ENCODE data around the gene SREK1. TPM values are rescaled to one million over a fixed set of nuclear protein-coding genes. Genes with fewer than 3 reads are reported as not detected.

Gene SREK1
- total RNA-seq, 1 experiment from 2014 or later, result 59.6 TPM

- H3K9ac ChIP-seq (ENCODE audit: extremely low read depth, insufficient read length, low read length), result no peak overlapping the region
- no peak overlapping the region for H3K4ac ChIP-seq (ENCODE audit: low read depth, low read length)
- no peak overlapping the region for H3K18ac ChIP-seq (ENCODE audit: insufficient read length, low read depth, low read length)
- H4K91ac ChIP-seq (ENCODE audit: insufficient read length, low read depth, low read length), result no peak overlapping the region
- no peaks in the 10 kb centered on the region for H3K4me1 Mint-ChIP-seq
- H3T11ph ChIP-seq (ENCODE audit: low read length), result no peak overlapping the region
- H2AK5ac ChIP-seq (ENCODE audit: insufficient read length, low read length), result no peak overlapping the region
- no peak overlapping the region for H3K14ac ChIP-seq (ENCODE audit: insufficient read depth, low read length)
- no peak overlapping the region for H3K23ac ChIP-seq (ENCODE audit: insufficient read length, low read depth, low read length)
- no peak overlapping the region for H2BK5ac ChIP-seq (ENCODE audit: insufficient read length, low read length)
- no peaks in the 10 kb centered on the region for H3K4me1 ChIP-seq (ENCODE audit: insufficient read depth, low read length)
- no peak overlapping the region for H3K4me3 Mint-ChIP-seq
- H3K9me3 Mint-ChIP-seq, result no peaks in the 10 kb centered on the region
- no peaks in the 10 kb centered on the region for H3K79me1 ChIP-seq (ENCODE audit: insufficient read depth, low read depth, low read length, poor library complexity, severe bottlenecking)
- no peaks in the 10 kb centered on the region for H4K20me1 ChIP-seq (ENCODE audit: control insufficient read depth, insufficient read depth, insufficient read length)
- H3K27ac Mint-ChIP-seq, result no peak overlapping the region
- H4K8ac ChIP-seq (replicated peaks; ENCODE audit: insufficient read length, low read depth, low read length), result no peak overlapping the region
- H3K9me3 ChIP-seq (ENCODE audit: control insufficient read depth, low read depth, low read length), result no peaks in the 10 kb centered on the region
- H2BK120ac ChIP-seq (ENCODE audit: low read depth, low read length, poor library complexity, severe bottlenecking), result no peak overlapping the region
- H2AFZ ChIP-seq (ENCODE audit: low read length), result no peak overlapping the region
- H3K56ac ChIP-seq (ENCODE audit: insufficient read length, low read depth, low read length), result no peak overlapping the region
- H3K27ac ChIP-seq (ENCODE audit: insufficient read length, low read depth, low read length), result no peak overlapping the region
- H3K79me2 ChIP-seq (ENCODE audit: insufficient read depth, low read length), result no peaks in the 10 kb centered on the region
- H3K27me3 Mint-ChIP-seq (ENCODE audit: low read depth), result no peaks in the 10 kb centered on the region
- H3K23me2 ChIP-seq (ENCODE audit: insufficient read length, low read depth, low read length, poor library complexity, severe bottlenecking), result no peaks in the 10 kb centered on the region
- H3K27me3 ChIP-seq (ENCODE audit: insufficient read depth, low read length), result no peaks in the 10 kb centered on the region; the same call in 1 of the 2 replicates
- no peak for DNase-seq
- TF ChIP-seq CTCF (conservative IDR thresholded peaks at IDR 0.05), result no peak
- H4K5ac ChIP-seq (ENCODE audit: insufficient read length, low read depth, low read length), result no peak overlapping the region
- H2BK12ac ChIP-seq (ENCODE audit: insufficient read length, low read depth, low read length), result no peak overlapping the region
- H2BK20ac ChIP-seq (ENCODE audit: low read depth, low read length, poor library complexity, severe bottlenecking), result no peak overlapping the region
- H3K36me3 Mint-ChIP-seq (ENCODE audit: insufficient read depth in 1 of 3, low read depth in 3 of 3), result peaks cover 25 to 68% (median 68%) of the 10 kb centered on the region in 3 experiments
- no peak overlapping the region for H3K4me2 ChIP-seq (ENCODE audit: insufficient read depth, insufficient read length, low read length)
- H2BK15ac ChIP-seq (ENCODE audit: low read depth, low read length), result no peak overlapping the region; the same call in 1 of the 2 replicates
- WGBS (ENCODE audit: extremely low coverage, insufficient read length, low lambda C conversion rate), result no CpG with 5 or more reads among the region's 5 CpGs
These were observed 17.3 kb downstream of the SREK1 start for GRCh38 chr5:66161356-66161755.
